HL-60/S4 treated with phorbol 12-myristate 13-acetate at 8.2 ng/mL for 4 days and 3 days (cell line): ENCODE measurements around the gene ZMYND19.
"Not testable (repeated sequence)": the region's sequence is repeated elsewhere in the genome, so short reads cannot be mapped to it uniquely, and the experiment has no call there.

ENCODE experiments used
- in situ Hi-C: fragments of 300-500 bp; cut with MboI; formaldehyde crosslinking; loops from 2 replicates; pipeline ENCODE4 v1.15.0; 2022; ENCODE audit warnings: low sequenced_read_pairs

ZMYND19 gene

DNA sequence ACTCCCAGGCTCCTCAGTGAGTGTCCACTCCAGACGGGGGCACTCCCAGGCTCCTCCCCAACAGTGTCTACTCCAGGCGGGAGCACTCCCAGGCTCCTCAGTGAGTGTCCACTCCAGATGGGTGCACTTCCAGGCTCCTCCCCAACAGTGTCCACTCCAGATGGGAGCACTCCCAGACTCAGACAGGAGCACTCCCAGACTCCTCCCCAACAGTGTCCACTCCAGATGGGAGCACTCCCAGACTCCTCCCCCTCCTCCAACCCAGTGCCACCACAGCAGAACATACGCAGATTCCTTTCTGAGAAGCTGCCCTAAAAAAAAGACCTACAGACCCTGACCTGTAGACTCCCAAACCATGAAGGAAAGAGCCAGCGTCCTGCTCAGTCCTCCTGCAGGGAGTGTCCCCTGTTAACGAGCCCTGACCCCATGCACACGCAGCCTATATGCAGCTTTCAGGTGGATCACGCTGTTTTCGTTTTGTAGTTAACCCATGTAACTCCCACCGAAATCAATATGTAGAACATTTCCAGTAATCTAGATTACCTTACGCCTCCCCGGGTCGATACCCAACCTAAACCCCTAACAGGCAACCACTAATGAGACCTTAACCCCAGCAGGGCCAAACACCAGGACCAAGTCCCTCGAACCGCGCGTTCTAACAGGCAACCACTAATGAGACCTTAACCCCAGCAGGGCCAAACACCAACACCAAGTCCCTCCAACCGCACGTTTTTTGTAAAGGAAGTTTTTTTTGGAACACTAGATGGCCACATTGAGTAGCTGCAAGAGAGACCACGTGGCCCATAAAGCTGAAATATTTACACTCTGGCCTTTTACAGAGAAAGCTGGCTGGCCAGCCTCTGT is 55.8 kb downstream of the ZMYND19 start:
- in situ Hi-C loops, result no loop called here

DNA sequence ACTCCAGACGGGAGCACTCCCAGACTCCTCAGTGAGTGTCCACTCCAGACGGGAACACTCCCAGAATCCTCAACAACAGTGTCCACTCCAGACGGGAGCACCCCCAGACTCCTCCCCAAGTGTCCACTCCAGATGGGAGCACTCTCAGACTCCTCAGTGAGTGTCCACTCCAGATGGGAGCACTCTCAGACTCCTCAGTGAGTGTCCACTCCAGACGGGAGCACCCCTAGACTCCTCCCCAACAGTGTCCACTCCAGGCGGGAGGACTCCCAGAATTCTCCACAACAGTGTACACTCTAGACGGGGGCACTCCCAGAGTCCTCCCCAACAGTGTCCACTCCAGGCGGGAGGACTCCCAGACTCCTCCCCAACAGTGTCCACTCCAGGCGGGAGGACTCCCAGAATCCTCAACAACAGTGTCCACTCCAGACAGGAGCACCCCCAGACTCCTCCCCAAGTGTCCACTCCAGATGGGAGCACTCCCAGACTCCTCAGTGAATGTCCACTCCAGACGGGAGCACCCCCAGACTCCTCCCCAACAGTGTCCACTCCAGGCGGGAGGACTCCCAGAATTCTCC is 57.3 kb downstream of the ZMYND19 start:
- in situ Hi-C loops, result not testable (repeated sequence)
